HG03108 (cell line): ENCODE measurements around the gene RRP8.

Experiments
- ATAC-seq: cut with Tn5 transposase; IDR thresholded peaks from one replicate; pipeline ENCODE4 v1.9.1; 2021; ENCODE audit warnings: moderate library complexity; ENCODE audit not compliant: unreplicated experiment

RRP8 gene

GRCh38 chr11:6603287-6604080, at the start of gene RRP8, which contains the start of gene ILK:
TSS of gene RRP8 (minus strand) at chr11:6603616. CDS start at chr11:6603502, 114 bp downstream.
TSS of gene ILK (plus strand) at chr11:6603774. CDS start at chr11:6604272, 498 bp downstream.
- peak; percentile 61 for ATAC-seq

GRCh38 chr11:6653097-6653496, 49.7 kb upstream of the RRP8 start:
- no peak for ATAC-seq

GRCh38 chr11:6652182-6652581, 48.8 kb upstream of the RRP8 start:
- no peak for ATAC-seq

- no peak for ATAC-seq
Observed at GRCh38 chr11:6650980-6651379, 47.6 kb upstream of the RRP8 start.

GRCh38 chr11:6650104-6650503, 46.7 kb upstream of the RRP8 start:
- no peak for ATAC-seq

GRCh38 chr11:6648501-6648900, 45.1 kb upstream of the RRP8 start:
- ATAC-seq: no peak

- no peak for ATAC-seq
Observed at GRCh38 chr11:6647836-6648235, 44.4 kb upstream of the RRP8 start.

- ATAC-seq: peak; percentile 85
Observed at GRCh38 chr11:6646918-6647679, 43.7 kb upstream of the RRP8 start.

GRCh38 chr11:6646576-6646917, 43.1 kb upstream of the RRP8 start:
- no peak for ATAC-seq

- no peak for ATAC-seq
Observed at GRCh38 chr11:6646071-6646470, 42.7 kb upstream of the RRP8 start.

- ATAC-seq: no peak
Observed at GRCh38 chr11:6642957-6643356, 39.5 kb upstream of the RRP8 start.

- ATAC-seq: no peak
Observed at GRCh38 chr11:6640985-6641701, 37.7 kb upstream of the RRP8 start.

- ATAC-seq: no peak
Observed at GRCh38 chr11:6640036-6640984, 36.9 kb upstream of the RRP8 start.

GRCh38 chr11:6638429-6638828, 35.0 kb upstream of the RRP8 start:
- ATAC-seq: no peak

- no peak for ATAC-seq
Observed at GRCh38 chr11:6637871-6638270, 34.5 kb upstream of the RRP8 start.

- no peak for ATAC-seq
Observed at GRCh38 chr11:6636480-6636879, 33.1 kb upstream of the RRP8 start.

GRCh38 chr11:6635082-6635932, 31.9 kb upstream of the RRP8 start:
- ATAC-seq: no peak

- no peak for ATAC-seq
Observed at GRCh38 chr11:6634534-6634933, 31.1 kb upstream of the RRP8 start.
